ENCODE data around the gene MAP3K3.

Gene MAP3K3

GRCh38 chr17:63703556-63704258 is 81.5 kb downstream of the MAP3K3 start:
- Histone ChIP-seq H3K4me3 (no peak overlapping the region), H3K27ac (no peak overlapping the region)
- no peak for DNase-seq (ENCODE audit: low spot score)
- TF ChIP-seq CTCF (IDR thresholded peaks at IDR 0.05), result no peak

DNA sequence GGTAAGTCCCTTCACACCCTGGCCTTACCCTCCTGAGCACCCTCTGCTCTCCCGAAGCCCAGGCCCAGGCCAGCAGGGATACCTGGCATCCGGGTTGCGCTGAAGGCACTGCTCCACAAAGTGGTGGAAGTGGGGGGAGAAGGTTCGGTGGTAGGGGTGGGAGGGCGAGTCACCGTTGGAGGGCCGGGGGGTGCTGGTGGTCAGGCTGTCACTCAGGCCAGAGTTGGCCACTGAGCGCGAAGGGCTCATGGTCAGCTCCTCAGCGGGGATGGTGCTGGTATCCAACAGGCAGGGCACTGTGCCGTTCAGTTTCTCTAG is 82.0 kb downstream of the MAP3K3 start:
- TF ChIP-seq CTCF (IDR thresholded peaks at IDR 0.05), result no peak
- DNase-seq (ENCODE audit: low spot score), result no peak
- Histone ChIP-seq H3K4me3 (no peak overlapping the region), H3K27ac (no peak overlapping the region)

DNA sequence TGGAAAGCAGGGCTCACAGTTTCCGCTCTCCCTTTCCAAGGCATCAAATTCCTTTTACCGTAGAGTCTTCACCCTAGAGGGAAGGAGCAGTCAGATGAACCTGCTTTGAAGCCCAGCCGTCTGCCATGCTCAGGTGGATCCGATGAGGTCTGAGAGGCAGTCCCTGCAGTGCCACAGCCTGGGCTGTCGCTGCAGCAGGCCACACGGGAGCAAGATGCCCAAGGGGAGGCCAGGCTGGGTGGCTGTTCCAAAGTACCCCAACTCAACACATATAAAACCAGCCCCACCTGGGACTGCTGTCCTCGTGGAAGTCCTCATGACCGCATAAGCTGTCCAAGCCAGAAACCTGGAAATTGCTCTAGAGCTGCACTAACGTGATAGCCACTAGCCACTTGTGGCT is 82.6 kb downstream of the MAP3K3 start:
- DNase-seq (ENCODE audit: low spot score), result no peak
- TF ChIP-seq CTCF (IDR thresholded peaks at IDR 0.05), result no peak
- H3K27ac ChIP-seq, result no peak overlapping the region
- H3K4me3 ChIP-seq, result no peak overlapping the region

GRCh38 chr17:63705657-63706056 is 83.4 kb downstream of the MAP3K3 start:
- TF ChIP-seq CTCF (IDR thresholded peaks at IDR 0.05), result no peak
- DNase-seq (ENCODE audit: low spot score), result no peak
- Histone ChIP-seq H3K4me3 (no peak overlapping the region), H3K27ac (no peak overlapping the region)

- no peak overlapping the region for H3K27ac ChIP-seq
- H3K4me3 ChIP-seq, result no peak overlapping the region
- no peak for DNase-seq (ENCODE audit: low spot score)
- TF ChIP-seq CTCF (IDR thresholded peaks at IDR 0.05), result no peak
Observed at GRCh38 chr17:63706336-63707082, 84.3 kb downstream of the MAP3K3 start.

GRCh38 chr17:63707151-63707550 is 84.9 kb downstream of the MAP3K3 start:
- H3K27ac ChIP-seq, result no peak overlapping the region
- no peak for TF ChIP-seq CTCF (IDR thresholded peaks at IDR 0.05)

DNA sequence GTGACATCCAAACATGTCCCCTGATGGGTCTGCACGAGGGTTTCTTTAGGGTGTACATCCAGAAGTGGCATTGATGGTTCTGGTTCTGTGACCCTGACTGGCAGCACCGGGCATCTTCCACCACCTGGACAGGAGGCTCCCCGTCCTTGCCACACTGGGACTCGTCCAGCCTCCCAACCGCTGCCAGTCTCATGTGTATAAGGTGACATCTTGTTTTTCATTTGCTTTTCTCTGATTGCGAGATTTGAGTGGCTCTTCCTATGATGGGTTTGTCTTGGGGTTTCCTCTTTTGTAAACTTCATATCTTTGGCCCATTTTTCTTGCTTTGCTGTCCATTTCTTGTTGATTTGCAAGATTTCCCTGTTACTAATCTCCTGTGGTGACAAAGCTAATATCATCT is 86.9 kb downstream of the MAP3K3 start:
- Histone ChIP-seq H3K27ac (no peak overlapping the region), H3K4me3 (no peak overlapping the region)
- TF ChIP-seq CTCF (IDR thresholded peaks at IDR 0.05), result no peak
- DNase-seq (ENCODE audit: low spot score), result no peak

More at GRCh38 chr17:63707151-63707550, 84.9 kb downstream of the MAP3K3 start:
- DNase-seq (ENCODE audit: low spot score), result no peak
- H3K4me3 ChIP-seq, result no peak overlapping the region
